Esophagus squamous epithelium (tissue), 5 donors: Measurements from ENCODE around the gene AFF4. TPM values are rescaled to one million over a fixed set of nuclear protein-coding genes. Genes with fewer than 3 reads are reported as not detected.
A peak's percentile ranks its signal among the peaks of the same experiment; 100 is the strongest.

Experiments
- DNase-seq: peaks from one replicate; lab custom pipeline; 2025; lab: John Stamatoyannopoulos, UW
- H3K27ac ChIP-seq, 4 donors: fragments of 200-600 bp; sonication (generic); one replicate each; pipeline ENCODE4 v1.5.1; 2016 to 2019; ENCODE audit warnings: mild to moderate bottlenecking in 1 of 4
- H3K27me3 ChIP-seq, 4 donors: fragments of 200-600 bp; sonication (generic); 1 replicate in 3 of 4; 2 replicates in 1 of 4; pipeline versions ENCODE4 v1.5.1 to v1.6.0; 2017 to 2021; ENCODE audit warnings: antibody characterized with exemption in 1 of 4
- H3K36me3 ChIP-seq, 3 donors: fragments of 200-600 bp; sonication (generic); one replicate each; pipeline ENCODE4 v1.5.1; 2016 to 2019
- H3K4me1 ChIP-seq, 3 donors: fragments of 200-600 bp; sonication (generic); one replicate each; pipeline ENCODE4 v1.5.1; 2017 to 2019
- H3K4me3 ChIP-seq, 4 donors: fragments of 200-600 bp; sonication (generic); 1 replicate in 3 of 4; 2 replicates in 1 of 4; pipeline ENCODE4 v1.5.1; 2016 to 2019; ENCODE audit warnings: mild to moderate bottlenecking in 2 of 4, moderate library complexity in 1 of 4
- H3K9me3 ChIP-seq, 3 donors: fragments of 200-600 bp; sonication (generic); one replicate each; pipeline ENCODE4 v1.5.1; 2016 to 2019
- POLR2A ChIP-seq, 4 donors: fragments of 450-650 bp; IDR thresholded peaks; one replicate each; pipeline ENCODE4 v1.6.1; 2017; ENCODE audit warnings: antibody characterized with exemption in 4 of 4, mild to moderate bottlenecking in 4 of 4, moderate library complexity in 3 of 4
- WGBS, 2 donors: methylation state at CpG; one replicate each; pipeline ENCODE4 v1.1.5; 2018; 5-methylcytosine and 5-hydroxymethylcytosine counted together
- intact Hi-C: fragments of 100-400 bp; cut with DNase I; formaldehyde crosslinking; loops from one replicate; pipeline ENCODE4 v1.15.0; 2022
- total RNA-seq, 4 donors: library from RNA; depleted of rRNA; stranded (reverse); fragments of >200 nt; gene quantifications; one replicate each; pipeline ENCODE4 v1.1.0, GENCODE V29; 2016
- TF ChIP-seq, protein P1 (sequence below), 6 experiments: fragments of 450-650 bp in 4 of 6; fragments of 200-600 bp in 2 of 6; sonication (generic) in 2 of 6; IDR thresholded peaks; one replicate each; pipeline ENCODE4 v1.5.1; 2016 to 2019; ENCODE audit warnings: antibody characterized with exemption in 6 of 6, mild to moderate bottlenecking in 4 of 6, moderate library complexity in 4 of 6
- donor health status: DM: yes; HTN: yes; CAD: no.

Gene AFF4
- total RNA-seq, 4 donors from 2014 or later = 35.1 to 69.2 (median 64.0) TPM

- no peaks in the 10 kb centered on the region for H3K9me3 ChIP-seq
- no peak overlapping the region for H3K4me3 ChIP-seq
- H3K4me1 ChIP-seq = peaks cover 16 to 32% (median 22%) of the 10 kb centered on the region in 3 donors
- no peaks in the 10 kb centered on the region for H3K36me3 ChIP-seq
- peak overlapping the region; percentile 79 to 87 (median 80) for H3K27ac ChIP-seq
- intact Hi-C loops = no loop called here
- H3K27me3 ChIP-seq = no peaks in the 10 kb centered on the region
- TF ChIP-seq, protein P1, sequence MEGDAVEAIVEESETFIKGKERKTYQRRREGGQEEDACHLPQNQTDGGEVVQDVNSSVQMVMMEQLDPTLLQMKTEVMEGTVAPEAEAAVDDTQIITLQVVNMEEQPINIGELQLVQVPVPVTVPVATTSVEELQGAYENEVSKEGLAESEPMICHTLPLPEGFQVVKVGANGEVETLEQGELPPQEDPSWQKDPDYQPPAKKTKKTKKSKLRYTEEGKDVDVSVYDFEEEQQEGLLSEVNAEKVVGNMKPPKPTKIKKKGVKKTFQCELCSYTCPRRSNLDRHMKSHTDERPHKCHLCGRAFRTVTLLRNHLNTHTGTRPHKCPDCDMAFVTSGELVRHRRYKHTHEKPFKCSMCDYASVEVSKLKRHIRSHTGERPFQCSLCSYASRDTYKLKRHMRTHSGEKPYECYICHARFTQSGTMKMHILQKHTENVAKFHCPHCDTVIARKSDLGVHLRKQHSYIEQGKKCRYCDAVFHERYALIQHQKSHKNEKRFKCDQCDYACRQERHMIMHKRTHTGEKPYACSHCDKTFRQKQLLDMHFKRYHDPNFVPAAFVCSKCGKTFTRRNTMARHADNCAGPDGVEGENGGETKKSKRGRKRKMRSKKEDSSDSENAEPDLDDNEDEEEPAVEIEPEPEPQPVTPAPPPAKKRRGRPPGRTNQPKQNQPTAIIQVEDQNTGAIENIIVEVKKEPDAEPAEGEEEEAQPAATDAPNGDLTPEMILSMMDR (IDR thresholded peaks at IDR 0.05) = no peak
- TF ChIP-seq POLR2A (IDR thresholded peaks at IDR 0.05) = no peak
- DNase-seq = no peak
- WGBS, 2 donors = 54 to 56% methylated on average over 3 of the region's 3 CpGs
Measured at GRCh38 chr5:132840313-132840712, 123.1 kb downstream of the AFF4 start.

DNA sequence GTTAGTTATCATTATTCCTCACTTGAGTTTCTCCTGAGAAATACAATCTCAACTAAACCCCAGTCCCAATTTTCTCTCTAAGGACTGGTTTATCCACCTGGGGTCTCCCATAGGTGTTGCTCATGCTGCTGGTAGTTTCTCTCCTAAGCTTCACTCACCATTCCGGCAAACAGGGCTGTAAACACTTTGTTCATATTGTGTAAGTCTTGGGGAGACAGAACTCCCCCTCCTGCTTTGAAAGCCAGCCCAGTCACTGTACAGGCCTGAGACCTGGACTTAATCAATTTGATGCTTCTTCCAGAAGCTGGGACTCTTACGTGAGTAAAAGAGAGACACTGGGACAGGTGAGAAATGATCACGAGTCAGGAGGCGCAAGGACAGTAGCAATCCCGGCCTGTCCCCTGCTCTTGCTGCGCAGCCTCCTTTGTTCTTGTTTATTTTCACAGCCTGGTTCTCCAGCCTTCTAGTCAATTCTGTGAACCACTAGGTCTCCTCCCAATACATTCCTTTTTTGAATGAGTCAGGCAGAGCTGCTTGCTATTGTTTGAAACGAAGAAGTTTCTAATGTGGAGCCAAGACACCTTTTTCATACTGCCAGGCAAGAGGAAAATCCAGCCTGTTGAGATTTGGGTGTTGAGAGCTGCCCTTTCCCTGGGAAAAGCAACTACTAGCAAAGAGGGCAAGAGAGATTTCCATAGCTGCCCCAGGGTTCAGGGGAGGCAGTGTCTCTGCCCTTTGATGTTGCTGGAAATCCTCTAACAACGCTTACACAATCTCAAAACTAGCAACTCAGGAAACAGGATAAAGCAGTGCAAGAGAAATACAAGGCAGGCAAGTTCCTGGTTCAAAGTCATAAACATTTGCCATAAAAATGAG is 123.8 kb downstream of the AFF4 start:
- H3K27ac ChIP-seq = peak overlapping the region; percentile 79 to 87 (median 80)
- 36 to 44% methylated on average over 8 of the region's 8 CpGs for WGBS, 2 donors
- TF ChIP-seq, protein P1 (IDR thresholded peaks at IDR 0.05) = no peak
- TF ChIP-seq POLR2A (IDR thresholded peaks at IDR 0.05) = no peak
- no peaks in the 10 kb centered on the region for H3K36me3 ChIP-seq
- H3K27me3 ChIP-seq = no peaks in the 10 kb centered on the region
- DNase-seq = no peak
- intact Hi-C loops = no loop called here
- no peak overlapping the region for H3K4me3 ChIP-seq
- H3K9me3 ChIP-seq = no peaks in the 10 kb centered on the region
- peaks cover 16 to 32% (median 22%) of the 10 kb centered on the region in 3 donors for H3K4me1 ChIP-seq

DNA sequence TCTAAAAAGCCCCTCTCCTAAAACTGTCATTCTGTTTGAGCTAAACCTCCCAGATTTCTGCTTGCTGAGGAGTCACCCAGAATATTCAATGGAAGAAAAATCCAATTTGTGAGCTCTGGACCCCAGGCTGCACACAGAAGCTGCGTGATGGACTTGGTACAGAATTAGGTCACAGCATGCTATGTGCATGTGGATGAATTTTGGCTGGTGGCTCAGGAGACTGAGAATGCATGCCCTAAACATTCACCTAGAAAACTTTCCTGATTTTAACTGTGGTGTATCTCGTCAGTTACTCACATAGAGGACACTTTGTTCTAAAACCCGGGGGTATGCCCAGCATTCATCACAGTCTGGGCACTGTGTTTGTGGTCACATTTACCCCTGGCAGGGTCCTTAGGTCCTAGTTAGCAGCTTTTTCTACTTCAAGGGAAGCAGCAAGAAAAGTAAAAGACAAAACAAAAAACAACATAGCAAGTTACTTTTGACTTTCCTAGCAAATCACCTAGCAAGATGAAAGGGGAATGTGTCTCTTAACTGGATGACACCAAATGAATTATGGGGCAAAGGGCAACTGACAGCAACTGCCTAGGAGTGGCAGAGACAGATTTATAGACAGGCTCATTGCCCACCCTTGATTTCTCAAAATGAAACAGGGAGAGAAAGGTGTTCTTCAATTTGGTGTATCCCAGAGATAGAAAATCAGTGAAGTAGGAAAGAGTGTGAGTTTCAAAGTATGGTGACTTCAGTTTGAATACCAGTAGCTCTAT is 124.7 kb downstream of the AFF4 start:
- intact Hi-C loops = no loop called here
- no peaks in the 10 kb centered on the region for H3K9me3 ChIP-seq
- H3K27ac ChIP-seq = peak overlapping the region; percentile 79 to 87 (median 80)
- WGBS, 2 donors = 76 to 78% methylated on average over 3 of the region's 3 CpGs
- no peaks in the 10 kb centered on the region for H3K36me3 ChIP-seq
- no peaks in the 10 kb centered on the region for H3K27me3 ChIP-seq
- TF ChIP-seq POLR2A (IDR thresholded peaks at IDR 0.05) = no peak
- TF ChIP-seq, protein P1 (IDR thresholded peaks at IDR 0.05) = no peak
- DNase-seq = no peak
- H3K4me1 ChIP-seq = peaks cover 16 to 32% (median 22%) of the 10 kb centered on the region in 3 donors
- no peak overlapping the region for H3K4me3 ChIP-seq

DNA sequence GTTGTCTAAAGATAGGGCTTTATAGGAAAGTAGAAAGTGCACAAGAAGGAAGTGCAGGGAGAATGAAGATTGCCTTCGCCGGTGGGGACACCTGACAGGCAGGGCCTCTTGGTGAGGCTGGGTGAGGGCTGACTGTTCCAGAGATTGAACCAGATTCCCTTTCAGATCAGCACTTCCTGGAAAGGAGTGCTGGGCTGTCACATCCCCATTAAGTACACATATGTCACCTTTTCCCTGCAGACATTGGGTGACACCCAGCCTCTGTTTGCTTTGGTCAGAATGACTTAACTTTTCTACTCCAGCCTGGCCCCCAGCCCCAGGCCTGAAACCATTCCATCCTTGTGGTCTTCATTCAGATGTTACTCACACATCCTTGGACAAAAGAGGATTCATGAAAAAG is 125.6 kb downstream of the AFF4 start:
- TF ChIP-seq, protein P1 (IDR thresholded peaks at IDR 0.05) = no peak
- TF ChIP-seq POLR2A (IDR thresholded peaks at IDR 0.05) = no peak
- Histone ChIP-seq H3K27me3 (no peaks in the 10 kb centered on the region), H3K36me3 (no peaks in the 10 kb centered on the region), H3K27ac (no peak overlapping the region), H3K4me1 (peaks cover 16 to 32% (median 22%) of the 10 kb centered on the region in 3 donors), H3K9me3 (no peaks in the 10 kb centered on the region), H3K4me3 (no peak overlapping the region)
- intact Hi-C loops = no loop called here
- no peak for DNase-seq
- WGBS, 2 donors = 63 to 75% methylated on average over 2 of the region's 2 CpGs

DNA sequence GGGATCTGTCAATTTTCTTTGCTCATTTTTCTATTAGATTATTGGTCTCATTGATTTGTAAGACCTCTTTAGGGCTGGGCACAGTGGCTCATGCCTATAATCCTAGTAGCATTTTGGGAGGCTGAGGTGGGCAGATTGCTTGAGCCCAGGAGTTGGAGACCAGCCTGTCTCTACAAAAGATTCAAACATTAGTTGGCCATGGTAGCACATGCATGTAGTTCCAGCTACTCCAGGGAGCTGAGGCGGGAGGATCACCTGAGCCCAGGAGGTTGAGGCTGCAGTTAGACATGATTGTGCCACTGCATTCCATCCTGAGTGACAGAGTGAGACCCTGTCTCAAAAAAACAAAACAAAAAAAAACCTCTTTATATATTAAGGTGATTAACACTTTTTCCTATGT is 126.6 kb downstream of the AFF4 start:
- no peak overlapping the region for H3K4me3 ChIP-seq
- intact Hi-C loops = no loop called here
- WGBS, 2 donors = 93 to 100% methylated on average over 1 of the region's 1 CpG
- H3K27ac ChIP-seq = no peak overlapping the region
- H3K9me3 ChIP-seq = no peaks in the 10 kb centered on the region
- H3K27me3 ChIP-seq = no peaks in the 10 kb centered on the region
- no peaks in the 10 kb centered on the region for H3K36me3 ChIP-seq
- no peak for TF ChIP-seq POLR2A (IDR thresholded peaks at IDR 0.05)
- TF ChIP-seq, protein P1 (IDR thresholded peaks at IDR 0.05) = no peak
- no peak for DNase-seq
- peaks cover 16 to 32% (median 22%) of the 10 kb centered on the region in 3 donors for H3K4me1 ChIP-seq
